NCI-H146 treated with DMSO at 0.1 percent for 48 hours (cell line): ENCODE measurements around the gene WBP11.
A peak's percentile ranks its signal among the peaks of the same experiment; 100 is the strongest.
"Not testable (repeated sequence)": the region's sequence is repeated elsewhere in the genome, so short reads cannot be mapped to it uniquely, and the experiment has no call there.

ENCODE experiments used
- DNase-seq: peaks from one replicate; lab custom pipeline; 2025; ENCODE audit not compliant: unreplicated experiment; lab: John Stamatoyannopoulos, UW

Gene WBP11

GRCh38 chr12:14774074-14774905 is 29.0 kb downstream of the WBP11 start:
- DNase-seq = no peak

- no peak for DNase-seq
Observed at GRCh38 chr12:14773685-14774073, 29.6 kb downstream of the WBP11 start.

GRCh38 chr12:14772946-14773345 is 30.3 kb downstream of the WBP11 start:
- DNase-seq = no peak

- DNase-seq = peak; percentile 57
Observed at GRCh38 chr12:14771651-14772137, 31.6 kb downstream of the WBP11 start.

- DNase-seq = peak; percentile 92
Observed at GRCh38 chr12:14770496-14771461, 32.5 kb downstream of the WBP11 start.

GRCh38 chr12:14769969-14770495 is 33.2 kb downstream of the WBP11 start:
- DNase-seq = peak; percentile 87

GRCh38 chr12:14769466-14769968 is 33.8 kb downstream of the WBP11 start:
- DNase-seq = no peak

- DNase-seq = no peak
Observed at GRCh38 chr12:14768823-14769405, 34.4 kb downstream of the WBP11 start.

GRCh38 chr12:14767617-14768016 is 35.7 kb downstream of the WBP11 start:
- no peak for DNase-seq

- DNase-seq = no peak
Observed at GRCh38 chr12:14766649-14767215, 36.5 kb downstream of the WBP11 start.

- not testable (repeated sequence) for DNase-seq
Observed at GRCh38 chr12:14766020-14766419, 37.3 kb downstream of the WBP11 start.

- no peak for DNase-seq
Observed at GRCh38 chr12:14765398-14765797, 37.9 kb downstream of the WBP11 start.

GRCh38 chr12:14759711-14760280 is 43.5 kb downstream of the WBP11 start:
- not testable (repeated sequence) for DNase-seq

GRCh38 chr12:14756334-14757143 is 46.7 kb downstream of the WBP11 start:
- DNase-seq = no peak

GRCh38 chr12:14751986-14752385 is 51.3 kb downstream of the WBP11 start:
- no peak for DNase-seq

GRCh38 chr12:14743061-14743460 is 60.2 kb downstream of the WBP11 start:
- DNase-seq = no peak

- DNase-seq = no peak
Observed at GRCh38 chr12:14741942-14742341, 61.3 kb downstream of the WBP11 start.

GRCh38 chr12:14741153-14741552 is 62.1 kb downstream of the WBP11 start:
- DNase-seq = no peak

- not testable (repeated sequence) for DNase-seq
Observed at GRCh38 chr12:14736441-14736840, 66.8 kb downstream of the WBP11 start.
